Activated T-cell treated with anti-CD3 and anti-CD28 coated beads, Interleukin-2, amount 50 U/mL, for 1 hour (primary cell): Measurements from ENCODE around the gene GNG2.

ENCODE experiments used
- DNase-seq: peaks from one replicate; pipeline ENCODE4 v3.0.0-alpha.2; 2020

GNG2 gene

GRCh38 chr14:51999084-51999483 is 138.7 kb downstream of the GNG2 start:
- no peak for DNase-seq

DNA sequence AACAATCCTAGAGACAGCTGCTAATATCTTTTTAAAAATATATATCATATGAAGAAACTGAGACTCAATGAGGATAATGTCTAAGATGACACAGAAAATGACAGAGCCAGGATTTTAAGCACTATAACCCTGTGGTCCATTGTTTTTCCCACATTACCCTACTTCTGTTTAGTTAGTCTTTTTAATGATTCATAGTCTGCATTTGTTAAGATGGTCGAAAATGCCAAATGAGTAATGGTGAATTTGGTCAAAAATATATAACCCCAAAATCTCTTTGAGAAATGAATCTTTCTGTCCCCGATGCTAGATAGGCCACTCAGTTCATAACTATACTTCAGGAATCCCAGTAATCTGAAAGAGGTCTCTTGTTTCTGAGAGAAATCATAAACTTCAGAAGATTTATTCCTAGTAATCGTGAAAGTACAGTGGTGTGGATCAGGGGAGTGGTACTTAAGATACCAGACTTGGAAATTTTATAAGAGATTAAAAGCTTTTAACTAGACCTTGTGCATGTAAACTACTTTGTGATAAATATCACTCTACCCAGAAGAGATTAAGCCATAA is 139.7 kb downstream of the GNG2 start:
- DNase-seq: no peak

GRCh38 chr14:52000696-52001095 is 140.3 kb downstream of the GNG2 start:
- DNase-seq: no peak

DNA sequence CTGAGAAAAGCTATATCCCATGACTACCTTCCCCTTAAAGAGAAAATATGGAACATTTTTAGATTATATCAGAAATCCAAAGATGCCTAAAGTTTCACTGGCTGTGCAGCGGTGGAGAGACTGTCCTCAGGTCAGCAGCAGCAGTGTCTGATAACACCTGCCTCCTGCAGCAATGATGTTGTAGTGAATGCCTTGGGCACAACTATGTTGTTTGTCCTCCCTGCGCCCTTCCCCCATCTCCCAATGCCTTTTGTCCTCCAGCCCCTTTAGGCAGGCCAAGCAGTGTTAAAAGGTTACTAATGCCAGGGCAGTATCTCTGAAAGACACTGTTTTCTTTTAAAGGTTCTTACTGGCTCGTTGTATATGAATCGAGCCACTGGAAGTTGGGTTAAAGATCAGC is 142.1 kb downstream of the GNG2 start:
- no peak for DNase-seq

GRCh38 chr14:52003324-52003723 is 142.9 kb downstream of the GNG2 start:
- no peak for DNase-seq

GRCh38 chr14:52005625-52006024 is 145.2 kb downstream of the GNG2 start:
- no peak for DNase-seq

DNA sequence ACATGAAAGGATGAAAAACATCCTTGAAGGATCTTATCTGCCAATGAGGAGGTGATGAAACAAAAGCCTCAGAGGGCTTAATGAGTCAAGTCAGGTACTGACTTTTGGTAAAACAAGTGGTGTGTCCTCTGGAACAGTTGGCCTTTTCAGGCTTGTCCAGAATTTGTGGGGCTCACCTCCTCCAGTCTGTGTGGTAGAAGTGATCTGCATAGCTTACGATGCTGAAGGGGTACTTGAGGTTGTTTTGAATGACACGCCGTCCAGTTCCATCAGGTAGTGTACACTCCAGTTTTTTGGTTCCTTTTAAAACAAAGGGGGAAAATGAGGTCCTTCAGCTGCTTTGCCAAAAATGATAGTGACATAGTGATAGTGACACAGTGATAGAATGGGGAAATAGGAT is 145.9 kb downstream of the GNG2 start:
- no peak for DNase-seq

- no peak for DNase-seq
Observed at GRCh38 chr14:52007211-52007610, 146.8 kb downstream of the GNG2 start.

GRCh38 chr14:52007637-52008036 is 147.2 kb downstream of the GNG2 start:
- DNase-seq: no peak

GRCh38 chr14:52008136-52008535 is 147.7 kb downstream of the GNG2 start:
- no peak for DNase-seq

DNA sequence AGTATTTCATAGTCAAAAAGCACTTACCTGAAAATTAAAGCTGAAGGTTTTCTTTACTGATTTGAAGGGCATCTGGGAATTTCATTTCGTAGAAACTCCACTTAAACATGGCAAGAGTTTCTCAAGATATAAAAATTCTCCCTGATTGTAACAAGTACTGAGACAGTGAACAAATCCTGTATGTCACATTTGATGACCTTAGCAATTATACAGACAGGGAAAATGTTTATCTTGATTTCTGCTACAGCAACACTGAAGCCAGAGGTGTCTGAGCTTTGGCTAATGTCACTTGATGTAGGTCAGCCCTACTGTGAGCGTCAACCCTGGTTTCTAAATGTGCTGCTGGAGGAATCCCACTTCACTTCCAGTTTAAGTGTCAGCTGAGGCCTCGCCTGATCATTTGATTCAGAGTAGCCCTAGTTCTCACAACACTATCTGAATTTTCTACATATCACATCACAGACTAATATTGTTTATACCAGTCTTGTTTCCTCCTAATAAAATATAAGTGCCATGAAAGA is 149.8 kb downstream of the GNG2 start:
- DNase-seq: no peak

GRCh38 chr14:52011523-52011922 is 151.1 kb downstream of the GNG2 start:
- no peak for DNase-seq

- no peak for DNase-seq
Observed at GRCh38 chr14:52012635-52013034, 152.2 kb downstream of the GNG2 start.

DNA sequence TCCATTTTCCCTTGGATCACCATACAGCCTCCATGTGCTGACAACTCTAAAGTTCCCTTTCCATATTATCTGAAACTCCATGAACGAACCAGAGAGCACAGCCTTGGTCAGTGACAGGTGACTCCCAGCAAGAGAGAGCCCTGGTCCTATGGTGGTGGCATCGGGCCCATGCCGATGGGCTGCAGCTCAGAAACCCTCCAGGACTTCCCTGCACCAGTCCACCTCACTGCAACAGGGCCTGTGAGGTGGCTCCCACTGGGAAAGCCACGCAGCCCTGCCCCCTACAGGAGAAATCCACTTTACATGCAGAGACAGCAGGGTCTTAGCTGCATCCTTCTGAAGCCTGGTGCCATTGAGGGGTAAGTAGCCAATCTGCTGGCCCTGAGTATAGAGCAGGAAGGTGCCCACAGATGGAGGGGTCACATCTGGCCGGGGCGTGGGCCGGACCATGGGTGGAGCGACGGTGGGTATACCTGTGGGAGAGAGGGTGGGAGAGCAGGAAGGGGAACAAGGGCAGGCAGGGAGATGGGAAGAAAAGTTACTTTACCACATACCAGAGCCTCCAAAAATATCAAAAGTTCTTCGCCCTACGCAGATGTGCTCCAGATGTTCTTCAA is 153.7 kb downstream of the GNG2 start:
- DNase-seq: no peak

- no peak for DNase-seq
Observed at GRCh38 chr14:52014601-52015267, 154.3 kb downstream of the GNG2 start.

- DNase-seq: no peak
Observed at GRCh38 chr14:52015411-52016030, 155.1 kb downstream of the GNG2 start.

DNA sequence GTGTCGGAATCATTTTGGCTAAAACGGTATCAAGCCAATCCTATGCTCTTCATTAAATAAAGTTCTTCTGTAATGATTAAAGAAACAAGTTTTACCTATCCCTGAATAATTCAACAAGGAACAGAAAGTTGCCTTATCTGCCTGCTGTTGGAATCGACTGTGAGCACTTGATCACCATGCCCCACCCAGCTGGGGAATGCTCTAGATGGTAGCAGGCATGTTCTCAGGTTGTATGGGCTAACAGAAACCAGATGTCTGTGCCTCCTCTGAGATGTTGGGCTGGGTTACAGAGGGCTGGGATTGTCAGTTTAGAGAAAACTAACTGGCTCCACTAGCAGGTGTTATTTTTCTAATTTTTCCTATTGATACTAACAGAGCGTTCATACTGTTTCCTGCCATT is 157.8 kb downstream of the GNG2 start:
- no peak for DNase-seq

DNA sequence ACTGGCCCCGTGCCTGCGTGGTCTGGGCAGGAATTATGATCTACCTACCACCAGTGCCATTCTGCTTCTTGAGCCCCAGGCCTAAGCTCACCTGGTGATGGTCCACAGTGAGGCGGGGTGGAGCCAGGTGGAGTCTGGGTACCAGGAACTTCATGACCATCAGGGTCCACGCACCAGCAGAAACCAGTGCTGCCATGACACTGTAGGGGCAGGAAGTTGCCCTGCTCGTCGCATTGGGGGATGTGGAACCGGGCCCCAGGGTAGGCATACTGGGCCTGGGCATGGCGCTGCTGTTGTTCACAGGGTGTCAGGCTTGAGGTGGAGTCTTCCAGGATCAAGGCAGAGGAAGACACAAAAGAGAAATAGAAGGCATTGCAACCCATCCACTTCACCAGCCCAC is 158.6 kb downstream of the GNG2 start:
- no peak for DNase-seq
